ENCODE results near the gene MYO1E. TPM values are rescaled to one million over a fixed set of nuclear protein-coding genes. Genes with fewer than 3 reads are reported as not detected.

Gene MYO1E
- polyA plus RNA-seq, 4 donors = 32.3 to 164 (median 104) TPM

GRCh38 chr15:59173194-59173593 lies 199.5 kb downstream of the MYO1E start:
- FAIRE-seq = no peak

GRCh38 chr15:59172289-59172901 lies 200.3 kb downstream of the MYO1E start:
- Histone ChIP-seq H3K4me1 (ENCODE audit: control insufficient read depth in 3 of 3, insufficient read depth in 2 of 3, low read depth in 1 of 3, low read length in 2 of 3) (peaks cover 0 to 12% (median 0%) of the 10 kb centered on the region in 3 donors), H3K9me3 (ENCODE audit: control insufficient read depth in 2 of 2, insufficient read depth in 1 of 2, low read depth in 1 of 2, low read length in 1 of 2) (no peaks in the 10 kb centered on the region), H3K27me3 (ENCODE audit: control insufficient read depth in 3 of 3, insufficient read depth in 3 of 3, low read length in 3 of 3) (no peaks in the 10 kb centered on the region), H3K27ac (ENCODE audit: low read depth in 1 of 3, low read length in 2 of 3) (no peak overlapping the region), H3K4me3 (ENCODE audit: low read depth in 1 of 3, low read length in 3 of 3) (no peak overlapping the region), H3K36me3 (ENCODE audit: control insufficient read depth in 3 of 3, insufficient read depth in 2 of 3, low read depth in 1 of 3, low read length in 3 of 3) (peaks cover 5 to 47% (median 5%) of the 10 kb centered on the region in 3 donors)
- DNase-seq (no peak), FAIRE-seq (no peak)
- 97 to 98% (median 97%) methylated on average over 7 of the region's 7 CpGs for WGBS, 3 donors

More at GRCh38 chr15:59173194-59173593, 199.5 kb downstream of the MYO1E start:
- H3K27ac ChIP-seq (ENCODE audit: low read depth in 1 of 3, low read length in 2 of 3) = no peak overlapping the region
- H3K9me3 ChIP-seq (ENCODE audit: control insufficient read depth in 2 of 2, insufficient read depth in 1 of 2, low read depth in 1 of 2, low read length in 1 of 2) = no peaks in the 10 kb centered on the region
- H3K27me3 ChIP-seq (ENCODE audit: control insufficient read depth in 3 of 3, insufficient read depth in 3 of 3, low read length in 3 of 3) = no peaks in the 10 kb centered on the region
- no peak overlapping the region for H3K4me3 ChIP-seq (ENCODE audit: low read depth in 1 of 3, low read length in 3 of 3)
- H3K4me1 ChIP-seq (ENCODE audit: control insufficient read depth in 3 of 3, insufficient read depth in 2 of 3, low read depth in 1 of 3, low read length in 2 of 3) = peaks cover 0 to 12% (median 0%) of the 10 kb centered on the region in 3 donors
- peaks cover 5 to 51% (median 8%) of the 10 kb centered on the region in 3 donors for H3K36me3 ChIP-seq (ENCODE audit: control insufficient read depth in 3 of 3, insufficient read depth in 2 of 3, low read depth in 1 of 3, low read length in 3 of 3)
- no peak for DNase-seq
- WGBS, 3 donors = 96 to 99% (median 97%) methylated on average over 5 of the region's 5 CpGs

GRCh38 chr15:59171067-59171397 lies 201.6 kb downstream of the MYO1E start:
- WGBS, 3 donors = 96 to 98% (median 96%) methylated on average over 8 of the region's 8 CpGs
- FAIRE-seq = no peak

GRCh38 chr15:59170295-59171066 lies 202.2 kb downstream of the MYO1E start:
- H3K9me3 ChIP-seq (ENCODE audit: control insufficient read depth in 2 of 2, insufficient read depth in 1 of 2, low read depth in 1 of 2, low read length in 1 of 2) = no peaks in the 10 kb centered on the region
- no peak for DNase-seq
- H3K4me3 ChIP-seq (ENCODE audit: low read depth in 1 of 3, low read length in 3 of 3) = no peak overlapping the region
- H3K27ac ChIP-seq (ENCODE audit: low read depth in 1 of 3, low read length in 2 of 3) = no peak overlapping the region
- no peaks in the 10 kb centered on the region for H3K27me3 ChIP-seq (ENCODE audit: control insufficient read depth in 3 of 3, insufficient read depth in 3 of 3, low read length in 3 of 3)
- H3K36me3 ChIP-seq (ENCODE audit: control insufficient read depth in 3 of 3, insufficient read depth in 2 of 3, low read depth in 1 of 3, low read length in 3 of 3) = peaks cover 5 to 48% (median 5%) of the 10 kb centered on the region in 3 donors
- peaks cover 0 to 21% (median 0%) of the 10 kb centered on the region in 3 donors for H3K4me1 ChIP-seq (ENCODE audit: control insufficient read depth in 3 of 3, insufficient read depth in 2 of 3, low read depth in 1 of 3, low read length in 2 of 3)
- 81 to 85% (median 83%) methylated on average over 12 of the region's 12 CpGs for WGBS, 3 donors
- no peak for FAIRE-seq

More at GRCh38 chr15:59171067-59171397, 201.6 kb downstream of the MYO1E start:
- H3K4me1 ChIP-seq (ENCODE audit: control insufficient read depth in 3 of 3, insufficient read depth in 2 of 3, low read depth in 1 of 3, low read length in 2 of 3) = peaks cover 0 to 21% (median 0%) of the 10 kb centered on the region in 3 donors
- peaks cover 5 to 45% (median 5%) of the 10 kb centered on the region in 3 donors for H3K36me3 ChIP-seq (ENCODE audit: control insufficient read depth in 3 of 3, insufficient read depth in 2 of 3, low read depth in 1 of 3, low read length in 3 of 3)
- H3K27me3 ChIP-seq (ENCODE audit: control insufficient read depth in 3 of 3, insufficient read depth in 3 of 3, low read length in 3 of 3) = no peaks in the 10 kb centered on the region
- H3K9me3 ChIP-seq (ENCODE audit: control insufficient read depth in 2 of 2, insufficient read depth in 1 of 2, low read depth in 1 of 2, low read length in 1 of 2) = no peaks in the 10 kb centered on the region
- DNase-seq = no peak
- H3K4me3 ChIP-seq (ENCODE audit: low read depth in 1 of 3, low read length in 3 of 3) = no peak overlapping the region
- H3K27ac ChIP-seq (ENCODE audit: low read depth in 1 of 3, low read length in 2 of 3) = no peak overlapping the region

GRCh38 chr15:59169251-59169708 lies 203.4 kb downstream of the MYO1E start:
- peaks cover 0 to 9% (median 0%) of the 10 kb centered on the region in 3 donors for H3K4me1 ChIP-seq (ENCODE audit: control insufficient read depth in 3 of 3, insufficient read depth in 2 of 3, low read depth in 1 of 3, low read length in 2 of 3)
- no peak overlapping the region for H3K27ac ChIP-seq (ENCODE audit: low read depth in 1 of 3, low read length in 2 of 3)
- H3K36me3 ChIP-seq (ENCODE audit: control insufficient read depth in 3 of 3, insufficient read depth in 2 of 3, low read depth in 1 of 3, low read length in 3 of 3) = peaks cover 3 to 54% (median 5%) of the 10 kb centered on the region in 3 donors
- no peak overlapping the region for H3K4me3 ChIP-seq (ENCODE audit: low read depth in 1 of 3, low read length in 3 of 3)
- DNase-seq = peak in 1 of 2 donors; percentile 19
- WGBS, 3 donors = 82 to 95% (median 86%) methylated on average over 3 of the region's 3 CpGs
- H3K9me3 ChIP-seq (ENCODE audit: control insufficient read depth in 2 of 2, insufficient read depth in 1 of 2, low read depth in 1 of 2, low read length in 1 of 2) = peaks cover 0 to 4% of the 10 kb centered on the region in 2 donors
- no peak for FAIRE-seq
- H3K27me3 ChIP-seq (ENCODE audit: control insufficient read depth in 3 of 3, insufficient read depth in 3 of 3, low read length in 3 of 3) = no peaks in the 10 kb centered on the region

- H3K27ac ChIP-seq (ENCODE audit: low read depth in 1 of 3, low read length in 2 of 3) = no peak overlapping the region
- H3K4me3 ChIP-seq (ENCODE audit: low read depth in 1 of 3, low read length in 3 of 3) = no peak overlapping the region
- DNase-seq = no peak
- peaks cover 0 to 9% (median 0%) of the 10 kb centered on the region in 3 donors for H3K4me1 ChIP-seq (ENCODE audit: control insufficient read depth in 3 of 3, insufficient read depth in 2 of 3, low read depth in 1 of 3, low read length in 2 of 3)
- peaks cover 0 to 52% (median 4%) of the 10 kb centered on the region in 3 donors for H3K36me3 ChIP-seq (ENCODE audit: control insufficient read depth in 3 of 3, insufficient read depth in 2 of 3, low read depth in 1 of 3, low read length in 3 of 3)
- FAIRE-seq = no peak
- H3K27me3 ChIP-seq (ENCODE audit: control insufficient read depth in 3 of 3, insufficient read depth in 3 of 3, low read length in 3 of 3) = no peaks in the 10 kb centered on the region
- H3K9me3 ChIP-seq (ENCODE audit: control insufficient read depth in 2 of 2, insufficient read depth in 1 of 2, low read depth in 1 of 2, low read length in 1 of 2) = peaks cover 0 to 4% of the 10 kb centered on the region in 2 donors
- 87 to 91% (median 88%) methylated on average over 7 of the region's 7 CpGs for WGBS, 3 donors
Measured at GRCh38 chr15:59168536-59168935, 204.1 kb downstream of the MYO1E start.

GRCh38 chr15:59166601-59167265 lies 205.9 kb downstream of the MYO1E start:
- WGBS, 3 donors = 60 to 74% (median 65%) methylated on average over 11 of the region's 11 CpGs
- peaks cover 0 to 9% (median 0%) of the 10 kb centered on the region in 3 donors for H3K4me1 ChIP-seq (ENCODE audit: control insufficient read depth in 3 of 3, insufficient read depth in 2 of 3, low read depth in 1 of 3, low read length in 2 of 3)
- no peak for FAIRE-seq
- peaks cover 0 to 4% of the 10 kb centered on the region in 2 donors for H3K9me3 ChIP-seq (ENCODE audit: control insufficient read depth in 2 of 2, insufficient read depth in 1 of 2, low read depth in 1 of 2, low read length in 1 of 2)
- H3K4me3 ChIP-seq (ENCODE audit: low read depth in 1 of 3, low read length in 3 of 3) = no peak overlapping the region
- DNase-seq = no peak
- H3K27me3 ChIP-seq (ENCODE audit: control insufficient read depth in 3 of 3, insufficient read depth in 3 of 3, low read length in 3 of 3) = no peaks in the 10 kb centered on the region
- H3K36me3 ChIP-seq (ENCODE audit: control insufficient read depth in 3 of 3, insufficient read depth in 2 of 3, low read depth in 1 of 3, low read length in 3 of 3) = peaks cover 0 to 54% (median 5%) of the 10 kb centered on the region in 3 donors
- peak overlapping the region in 1 of 3 donors; percentile 39 for H3K27ac ChIP-seq (ENCODE audit: low read depth in 1 of 3, low read length in 2 of 3)

- FAIRE-seq = no peak
- peak; percentile 15 to 66 for DNase-seq
- WGBS, 3 donors = 25 to 57% (median 39%) methylated on average over 4 of the region's 4 CpGs
Measured at GRCh38 chr15:59166166-59166565, 206.5 kb downstream of the MYO1E start.

More at GRCh38 chr15:59166166-59166565, 206.5 kb downstream of the MYO1E start:
- Histone ChIP-seq H3K9me3 (ENCODE audit: control insufficient read depth in 2 of 2, insufficient read depth in 1 of 2, low read depth in 1 of 2, low read length in 1 of 2) (peaks cover 0 to 4% of the 10 kb centered on the region in 2 donors), H3K4me1 (ENCODE audit: control insufficient read depth in 3 of 3, insufficient read depth in 2 of 3, low read depth in 1 of 3, low read length in 2 of 3) (peaks cover 0 to 9% (median 0%) of the 10 kb centered on the region in 3 donors), H3K36me3 (ENCODE audit: control insufficient read depth in 3 of 3, insufficient read depth in 2 of 3, low read depth in 1 of 3, low read length in 3 of 3) (peaks cover 0 to 53% (median 5%) of the 10 kb centered on the region in 3 donors), H3K4me3 (ENCODE audit: low read depth in 1 of 3, low read length in 3 of 3) (no peak overlapping the region), H3K27me3 (ENCODE audit: control insufficient read depth in 3 of 3, insufficient read depth in 3 of 3, low read length in 3 of 3) (no peaks in the 10 kb centered on the region), H3K27ac (ENCODE audit: low read depth in 1 of 3, low read length in 2 of 3) (peak overlapping the region in 1 of 3 donors; percentile 39)
